Fibroblast of villous mesenchyme (primary cell): ENCODE data around the gene FCHO2. TPM values are rescaled to one million over a fixed set of nuclear protein-coding genes. Genes with fewer than 3 reads are reported as not detected.

Experiments
- DNase-seq: peaks from one replicate; pipeline ENCODE4 v3.0.0-alpha.2; 2010; ENCODE audit warnings: low read depth
- H3K4me3 ChIP-seq: 2 replicates; pipeline ENCODE4 v1.5.1; 2011; ENCODE audit warnings: low read depth, mild to moderate bottlenecking, low read length
- CTCF ChIP-seq: IDR thresholded peaks from 2 replicates; pipeline ENCODE4 v1.5.1; 2012; ENCODE audit warnings: low read depth, mild to moderate bottlenecking, low read length; ENCODE audit not compliant: insufficient read depth
- total RNA-seq: library from RNA; depleted of rRNA; stranded (reverse); fragments of >200 nt; gene quantifications from 2 replicates; pipeline ENCODE4 v1.2.3, GENCODE V29; 2012

Gene FCHO2
- total RNA-seq, 1 donor: 16.8 TPM

DNA sequence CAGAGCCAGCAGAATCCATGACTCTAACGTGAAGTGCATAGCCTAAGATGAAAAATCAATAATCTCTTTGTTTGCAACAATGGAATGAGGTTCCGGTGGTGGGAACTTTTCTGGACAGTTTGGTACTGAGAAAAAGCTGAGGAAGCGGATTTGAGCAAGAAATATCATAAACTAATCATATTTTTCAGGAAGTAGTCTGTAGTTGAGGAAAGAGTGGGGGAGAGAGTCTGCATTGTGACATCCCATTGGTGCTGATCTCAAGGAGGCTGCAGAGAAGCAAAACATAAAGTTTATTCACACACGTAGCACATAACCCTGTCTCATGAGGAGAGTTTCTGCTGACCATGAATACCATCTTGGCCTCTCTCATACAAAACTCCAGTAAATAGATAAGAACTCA, 15.8 kb upstream of the FCHO2 start:
- TF ChIP-seq CTCF: no peak
- no peak overlapping the region for H3K4me3 ChIP-seq
- DNase-seq: no peak

DNA sequence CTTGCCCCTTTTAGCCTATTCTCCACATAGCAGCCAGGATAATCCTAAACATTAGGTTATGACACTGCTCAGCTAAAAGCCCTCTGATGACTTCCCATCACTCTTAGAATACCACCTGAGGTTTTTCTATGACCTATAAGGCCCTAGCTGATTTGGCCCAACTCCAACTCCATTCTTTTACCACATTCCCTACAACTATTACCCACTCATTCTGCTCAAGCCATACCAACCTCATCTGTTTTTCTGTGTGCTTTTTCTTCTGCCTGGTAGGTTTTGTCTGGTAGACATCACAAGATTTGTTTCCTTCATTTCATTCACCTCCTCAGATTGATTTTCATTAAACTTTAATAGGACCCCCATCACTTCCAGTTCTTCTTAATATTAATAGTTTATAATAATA, 12.5 kb upstream of the FCHO2 start:
- no peak overlapping the region for H3K4me3 ChIP-seq
- no peak for TF ChIP-seq CTCF
- no peak for DNase-seq

- H3K4me3 ChIP-seq: no peak overlapping the region
- TF ChIP-seq CTCF: no peak
- DNase-seq: no peak
Measured at GRCh38 chr5:72947498-72947897, 8.3 kb upstream of the FCHO2 start.

DNA sequence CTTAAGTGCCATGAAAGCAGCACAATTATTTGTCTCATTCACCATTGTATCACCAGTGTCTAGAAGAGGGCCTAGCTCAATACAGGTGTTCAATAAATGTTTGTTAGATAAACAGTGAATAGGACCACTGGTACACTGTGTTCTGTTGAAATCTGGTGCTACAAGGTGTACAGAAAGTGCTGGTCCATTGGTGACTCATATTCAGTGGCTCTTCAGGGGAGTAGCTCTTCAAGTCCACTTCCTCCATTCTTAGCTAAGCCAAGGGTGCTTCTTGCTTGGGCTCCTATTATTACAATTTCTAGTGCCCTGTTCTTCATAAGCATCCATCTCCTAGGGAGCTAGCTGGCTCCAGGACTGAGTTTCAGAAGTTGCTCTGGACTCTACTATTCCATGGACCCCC, 6.4 kb upstream of the FCHO2 start:
- H3K4me3 ChIP-seq: no peak overlapping the region
- no peak for TF ChIP-seq CTCF
- no peak for DNase-seq

GRCh38 chr5:72951671-72952468, 4.0 kb upstream of the FCHO2 start:
- no peak overlapping the region for H3K4me3 ChIP-seq
- DNase-seq: peak; percentile 44
- no peak for TF ChIP-seq CTCF

DNA sequence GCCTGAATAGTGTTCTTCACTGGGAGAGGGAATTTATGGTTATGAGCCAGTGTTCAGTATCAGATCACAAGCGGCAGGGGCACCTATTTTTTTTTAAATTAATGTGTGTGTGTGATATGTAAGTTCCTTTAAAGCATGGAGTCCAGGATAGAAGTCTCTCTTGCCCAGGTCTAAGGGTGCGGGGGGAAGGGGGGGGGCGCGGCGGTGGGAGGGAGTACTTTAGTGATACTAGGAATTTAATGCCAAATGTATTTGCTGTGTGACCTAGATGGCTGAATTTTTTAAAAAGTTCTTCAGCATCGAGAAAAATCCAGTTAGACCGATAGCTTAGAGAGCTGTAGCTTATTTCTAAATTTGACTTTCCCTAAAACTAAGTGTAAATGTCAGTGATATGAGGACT, 1.5 kb upstream of the FCHO2 start:
- no peak for DNase-seq
- no peak overlapping the region for H3K4me3 ChIP-seq
- TF ChIP-seq CTCF: no peak
